ENCODE data around the gene LRFN4. TPM values are rescaled to one million over a fixed set of nuclear protein-coding genes. Genes with fewer than 3 reads are reported as not detected.

Gene LRFN4
- total RNA-seq, 1 experiment from 2014 or later, result 56.7 TPM

GRCh38 chr11:66882561-66883015 lies 25.7 kb downstream of the LRFN4 start:
- Histone ChIP-seq H3K9me3 (ENCODE audit: control insufficient read depth, insufficient read depth, low read depth, low read length) (no peaks in the 10 kb centered on the region), H3K4me3 (ENCODE audit: low read depth in 2 of 2, low read length in 2 of 2) (0 out of 4 replicates have a peak overlapping the region, but pooled peaks of 1 of the 2 experiments have one; percentile 1), H3K27me3 (ENCODE audit: control insufficient read depth, insufficient read depth, low read length) (no peaks in the 10 kb centered on the region), H3K27ac (ENCODE audit: low read length) (peak overlapping the region; percentile 57), H3K36me3 (ENCODE audit: control insufficient read depth, insufficient read depth, low read length) (no peaks in the 10 kb centered on the region), H3K4me1 (ENCODE audit: control insufficient read depth, insufficient read depth, low read length) (peaks cover 32% of the 10 kb centered on the region)
- DNase-seq (ENCODE audit: low read depth, low spot score) (no peak), ATAC-seq (0 out of 2 replicates have a peak, but pooled peaks have one; percentile 2)
- no peak for TF ChIP-seq REST (IDR thresholded peaks at IDR 0.05; ENCODE audit: insufficient read depth in 1 of 2, low read depth in 2 of 2, low read length in 1 of 2)
- ChIA-PET POLR2A (interaction anchor here (0.6 kb wide), 1 partner anchor 124 kb away, joined by 9 read pairs; no protein-coding TSS in a partner anchor), CTCF (interaction anchor here (0.6 to 0.7 kb wide), 5 partner anchors 27 to 436 kb away, joined by 4 to 8 read pairs (median 4); no protein-coding TSS in a partner anchor)
- in situ Hi-C loops (cut with HindIII; ENCODE audit: low pct_unique_long_range_greater_than_20kb, low sequenced_read_pairs) (no loop called here), intact Hi-C loops (cut with micrococcal nuclease; ENCODE audit: unreplicated experiment) (no loop called here)
- no TSS peak for BruUV-seq (replicated peaks)

GRCh38 chr11:66883016-66883965 lies 26.4 kb downstream of the LRFN4 start:
- in situ Hi-C loops (cut with HindIII; ENCODE audit: low pct_unique_long_range_greater_than_20kb, low sequenced_read_pairs), result no loop called here
- ChIA-PET CTCF (interaction anchor here (0.6 to 1.4 kb wide), 2 partner anchors 16 to 436 kb away, joined by 3 to 4 read pairs; no protein-coding TSS in a partner anchor), POLR2A (interaction anchor here (0.7 kb wide), 1 partner anchor 40 kb away, joined by 4 read pairs; no protein-coding TSS in a partner anchor)
- Histone ChIP-seq H3K36me3 (ENCODE audit: control insufficient read depth, insufficient read depth, low read length) (no peaks in the 10 kb centered on the region), H3K27me3 (ENCODE audit: control insufficient read depth, insufficient read depth, low read length) (no peaks in the 10 kb centered on the region), H3K4me1 (ENCODE audit: control insufficient read depth, insufficient read depth, low read length) (peaks cover 32% of the 10 kb centered on the region), H3K4me3 (ENCODE audit: low read depth in 2 of 2, low read length in 2 of 2) (0 out of 4 replicates have a peak overlapping the region, but pooled peaks have one; percentile 1 to 24), H3K9me3 (ENCODE audit: control insufficient read depth, insufficient read depth, low read depth, low read length) (no peaks in the 10 kb centered on the region), H3K27ac (ENCODE audit: low read length) (peak overlapping the region; percentile 70)
- no peak for TF ChIP-seq SIN3A (IDR thresholded peaks at IDR 0.05; ENCODE audit: borderline replicate concordance, insufficient read depth, low read depth, low read length)
- peak; percentile 96 for TF ChIP-seq CTCF (IDR thresholded peaks at IDR 0.05)
- peak; percentile 32; the same call in 1 of the 2 replicates for TF ChIP-seq POLR2AphosphoS5 (IDR thresholded peaks at IDR 0.05; ENCODE audit: low read depth, low read length)
- no TSS peak for BruUV-seq (replicated peaks)
- ATAC-seq (peak; percentile 94), DNase-seq (ENCODE audit: low read depth, low spot score) (peak; percentile 73)
- intact Hi-C loops (cut with micrococcal nuclease; ENCODE audit: unreplicated experiment), result no loop called here
